Activated CD4-positive, alpha-beta memory T cell treated with anti-CD3 and anti-CD28 coated beads for 36 hours (primary cell): ENCODE results near the gene NISCH. TPM values are rescaled to one million over a fixed set of nuclear protein-coding genes. Genes with fewer than 3 reads are reported as not detected.

ENCODE experiments used
- CTCF ChIA-PET: fragments of 350-600 bp; sonication (Branson Sonifier 250); formaldehyde crosslinking; loops from one replicate; lab custom pipeline; 2021; ENCODE audit warnings: antibody characterized with exemption, inconsistent platforms; lab: Charles Lee
- POLR2A ChIA-PET: fragments of 350-600 bp; sonication (Branson Sonifier 250); formaldehyde crosslinking; loops from one replicate; lab custom pipeline; 2021; ENCODE audit warnings: antibody characterized with exemption; lab: Charles Lee
- DNase-seq: peaks from one replicate; pipeline ENCODE4 v3.0.0-alpha.2; 2020
- H3K27ac Mint-ChIP-seq: one replicate; pipeline ENCODE4 v1.8.0; 2021; ENCODE audit warnings: mixed read lengths
- H3K27me3 Mint-ChIP-seq: one replicate; pipeline ENCODE4 v1.8.0; 2021; ENCODE audit warnings: mixed read lengths
- H3K36me3 Mint-ChIP-seq: one replicate; pipeline ENCODE4 v1.8.0; 2021; ENCODE audit warnings: mixed read lengths
- H3K4me1 Mint-ChIP-seq: one replicate; pipeline ENCODE4 v1.8.0; 2021; ENCODE audit warnings: low read depth, mixed read lengths
- H3K4me3 Mint-ChIP-seq: one replicate; pipeline ENCODE4 v1.8.0; 2021; ENCODE audit warnings: mild to moderate bottlenecking, mixed read lengths
- H3K9me3 Mint-ChIP-seq: one replicate; pipeline ENCODE4 v1.8.0; 2021; ENCODE audit warnings: mixed read lengths
- intact Hi-C: fragments of 100-400 bp; cut with micrococcal nuclease; formaldehyde crosslinking; loops from one replicate; pipeline ENCODE4 v1.15.1; 2023
- total RNA-seq, 2 experiments: library from RNA; stranded (reverse); gene quantifications; one replicate each; pipeline ENCODE4 v1.2.3, GENCODE V29; 2021

NISCH gene
- total RNA-seq, 2 experiments from 2014 or later, result 50.8 to 60.2 TPM

DNA sequence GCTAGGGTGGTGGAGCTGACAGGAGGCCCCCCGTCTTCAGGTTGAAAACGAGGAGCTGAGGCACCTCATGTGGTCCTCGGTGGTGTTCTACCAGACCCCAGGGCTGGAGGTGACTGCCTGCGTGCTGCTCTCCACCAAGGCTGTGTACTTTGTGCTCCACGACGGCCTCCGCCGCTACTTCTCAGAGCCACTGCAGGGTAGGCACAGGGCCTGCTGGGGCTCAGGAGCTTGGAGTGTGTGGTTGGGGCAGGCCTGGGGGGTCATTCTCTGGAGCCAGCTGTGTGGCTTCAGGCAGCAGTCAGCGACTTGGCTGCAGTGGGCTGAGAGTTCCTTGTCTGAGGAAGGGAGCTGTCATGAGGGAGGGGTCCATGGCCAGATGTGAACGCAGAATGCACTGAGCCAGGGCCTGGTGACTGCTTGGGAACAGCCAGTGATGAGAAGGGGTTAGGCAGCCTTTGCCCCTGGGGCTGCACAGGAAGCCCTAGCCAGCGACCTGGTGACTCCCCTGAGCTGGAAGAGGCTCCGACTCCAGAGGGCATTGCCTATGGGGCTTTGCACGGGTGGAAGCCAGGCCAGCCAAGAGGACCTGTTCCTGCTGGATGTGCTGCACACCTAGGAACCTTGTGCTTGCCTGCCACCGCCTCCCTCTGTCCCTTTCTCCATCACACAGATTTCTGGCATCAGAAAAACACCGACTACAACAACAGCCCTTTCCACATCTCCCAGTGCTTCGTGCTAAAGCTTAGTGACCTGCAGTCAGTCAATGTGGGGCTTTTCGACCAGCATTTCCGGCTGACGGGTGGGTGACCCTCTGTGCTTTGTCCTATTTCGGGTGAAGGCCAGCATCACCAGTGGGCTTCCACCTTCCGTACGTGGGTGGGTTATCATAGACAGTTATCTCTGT is 34.9 kb downstream of the NISCH start:
- POLR2A ChIA-PET, result no interaction called here
- peaks cover 33% of the 10 kb centered on the region for H3K36me3 Mint-ChIP-seq

GRCh38 chr3:52490939-52491526 is 35.6 kb downstream of the NISCH start:
- intact Hi-C loops, result no loop called here
- Mint-ChIP-seq H3K36me3 (peaks cover 28% of the 10 kb centered on the region), H3K4me1 (no peaks in the 10 kb centered on the region), H3K27ac (no peak overlapping the region), H3K9me3 (no peaks in the 10 kb centered on the region), H3K4me3 (no peak overlapping the region), H3K27me3 (no peaks in the 10 kb centered on the region)
- POLR2A ChIA-PET, result no interaction called here
- no peak for DNase-seq
- CTCF ChIA-PET, result no interaction called here

More for the DNA sequence above, 34.9 kb downstream of the NISCH start:
- Mint-ChIP-seq H3K27me3 (no peaks in the 10 kb centered on the region), H3K4me1 (no peaks in the 10 kb centered on the region), H3K4me3 (no peak overlapping the region), H3K27ac (no peak overlapping the region), H3K9me3 (no peaks in the 10 kb centered on the region)
- DNase-seq, result no peak
- CTCF ChIA-PET, result no interaction called here
- intact Hi-C loops, result no loop called here

GRCh38 chr3:52492059-52492458 is 36.7 kb downstream of the NISCH start:
- no peak overlapping the region for H3K4me3 Mint-ChIP-seq
- POLR2A ChIA-PET, result no interaction called here
- no peaks in the 10 kb centered on the region for H3K9me3 Mint-ChIP-seq
- H3K4me1 Mint-ChIP-seq, result no peaks in the 10 kb centered on the region
- intact Hi-C loops, result no loop called here
- peaks cover 28% of the 10 kb centered on the region for H3K36me3 Mint-ChIP-seq
- H3K27me3 Mint-ChIP-seq, result no peaks in the 10 kb centered on the region
- no peak overlapping the region for H3K27ac Mint-ChIP-seq
- DNase-seq, result no peak
- CTCF ChIA-PET, result no interaction called here

- Mint-ChIP-seq H3K27ac (no peak overlapping the region), H3K9me3 (no peaks in the 10 kb centered on the region), H3K27me3 (no peaks in the 10 kb centered on the region), H3K36me3 (peaks cover 22% of the 10 kb centered on the region), H3K4me1 (no peaks in the 10 kb centered on the region), H3K4me3 (no peak overlapping the region)
- no peak for DNase-seq
- ChIA-PET CTCF (no interaction called here), POLR2A (no interaction called here)
- intact Hi-C loops, result no loop called here
These were observed 38.0 kb downstream of the NISCH start for GRCh38 chr3:52493232-52494017.

- peaks cover 18% of the 10 kb centered on the region for H3K36me3 Mint-ChIP-seq
- CTCF ChIA-PET, result no interaction called here
- H3K27me3 Mint-ChIP-seq, result no peaks in the 10 kb centered on the region
- POLR2A ChIA-PET, result no interaction called here
- intact Hi-C loops, result no loop called here
- H3K4me1 Mint-ChIP-seq, result no peaks in the 10 kb centered on the region
- H3K9me3 Mint-ChIP-seq, result no peaks in the 10 kb centered on the region
- H3K27ac Mint-ChIP-seq, result no peak overlapping the region
- H3K4me3 Mint-ChIP-seq, result no peak overlapping the region
- DNase-seq, result no peak
These were observed 39.0 kb downstream of the NISCH start for GRCh38 chr3:52494445-52494844.

- CTCF ChIA-PET, result no interaction called here
- intact Hi-C loops, result no loop called here
These were observed 39.6 kb downstream of the NISCH start, which contains the start of gene STAB1 for GRCh38 chr3:52494886-52495495. Gene STAB1, plus strand, starts transcription at chr3:52495338. Its CDS starts 76 bp downstream, at chr3:52495414.

DNA sequence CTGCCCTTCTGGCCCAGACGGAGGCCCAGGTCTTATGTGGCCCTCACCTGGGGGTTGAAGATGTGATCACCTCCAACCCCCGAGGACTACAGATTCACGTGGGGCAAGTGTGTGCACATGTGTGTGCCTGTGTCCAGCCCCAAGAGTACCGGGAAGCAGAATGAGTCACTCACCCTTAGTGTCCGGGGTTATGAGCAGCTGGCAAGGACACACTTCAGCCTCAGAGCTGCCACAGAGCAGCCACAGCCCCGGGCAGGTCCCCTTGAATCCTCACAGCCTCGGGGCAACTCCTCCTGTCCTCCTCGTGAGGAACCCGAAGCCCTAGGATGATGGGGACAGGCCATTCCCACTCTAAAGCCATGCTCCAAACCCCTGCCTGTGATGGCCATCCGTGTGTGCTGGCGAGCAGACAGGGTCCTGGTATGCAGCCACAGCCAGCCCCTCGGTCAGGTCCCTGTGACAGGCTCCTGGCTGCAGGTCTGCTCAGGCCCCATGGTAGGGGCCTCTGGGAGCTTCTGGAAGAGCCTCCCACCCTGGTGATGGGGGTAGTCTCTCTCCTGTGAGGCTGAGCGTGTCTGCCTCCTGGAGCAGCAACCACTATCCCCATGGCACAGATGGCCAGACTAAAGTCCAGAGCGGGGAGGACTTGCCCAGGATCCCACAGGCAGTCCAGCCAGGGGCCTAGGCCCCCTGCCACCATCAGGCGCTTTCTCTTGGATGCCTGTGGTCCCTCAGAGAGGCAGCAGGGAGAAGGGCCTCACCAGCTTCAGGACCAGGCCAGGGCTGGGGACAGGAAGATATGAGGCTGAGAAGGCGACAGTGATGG is 40.6 kb downstream of the NISCH start:
- Mint-ChIP-seq H3K4me3 (no peak overlapping the region), H3K4me1 (no peaks in the 10 kb centered on the region), H3K9me3 (no peaks in the 10 kb centered on the region), H3K36me3 (peaks cover 14% of the 10 kb centered on the region), H3K27ac (no peak overlapping the region), H3K27me3 (no peaks in the 10 kb centered on the region)
- intact Hi-C loops, result no loop called here
- POLR2A ChIA-PET, result no interaction called here
- CTCF ChIA-PET, result no interaction called here
- DNase-seq, result no peak

More at GRCh38 chr3:52494886-52495495, 39.6 kb downstream of the NISCH start, which contains the start of gene STAB1:
- no peaks in the 10 kb centered on the region for H3K27me3 Mint-ChIP-seq
- DNase-seq, result no peak
- no peaks in the 10 kb centered on the region for H3K9me3 Mint-ChIP-seq
- no peak within 1 kb of the TSS for H3K4me3 Mint-ChIP-seq
- peaks cover 18% of the 10 kb centered on the region for H3K36me3 Mint-ChIP-seq
- no peaks in the 10 kb centered on the region for H3K4me1 Mint-ChIP-seq
- no peak within 1 kb of the TSS for H3K27ac Mint-ChIP-seq
- POLR2A ChIA-PET, result no interaction called here

DNA sequence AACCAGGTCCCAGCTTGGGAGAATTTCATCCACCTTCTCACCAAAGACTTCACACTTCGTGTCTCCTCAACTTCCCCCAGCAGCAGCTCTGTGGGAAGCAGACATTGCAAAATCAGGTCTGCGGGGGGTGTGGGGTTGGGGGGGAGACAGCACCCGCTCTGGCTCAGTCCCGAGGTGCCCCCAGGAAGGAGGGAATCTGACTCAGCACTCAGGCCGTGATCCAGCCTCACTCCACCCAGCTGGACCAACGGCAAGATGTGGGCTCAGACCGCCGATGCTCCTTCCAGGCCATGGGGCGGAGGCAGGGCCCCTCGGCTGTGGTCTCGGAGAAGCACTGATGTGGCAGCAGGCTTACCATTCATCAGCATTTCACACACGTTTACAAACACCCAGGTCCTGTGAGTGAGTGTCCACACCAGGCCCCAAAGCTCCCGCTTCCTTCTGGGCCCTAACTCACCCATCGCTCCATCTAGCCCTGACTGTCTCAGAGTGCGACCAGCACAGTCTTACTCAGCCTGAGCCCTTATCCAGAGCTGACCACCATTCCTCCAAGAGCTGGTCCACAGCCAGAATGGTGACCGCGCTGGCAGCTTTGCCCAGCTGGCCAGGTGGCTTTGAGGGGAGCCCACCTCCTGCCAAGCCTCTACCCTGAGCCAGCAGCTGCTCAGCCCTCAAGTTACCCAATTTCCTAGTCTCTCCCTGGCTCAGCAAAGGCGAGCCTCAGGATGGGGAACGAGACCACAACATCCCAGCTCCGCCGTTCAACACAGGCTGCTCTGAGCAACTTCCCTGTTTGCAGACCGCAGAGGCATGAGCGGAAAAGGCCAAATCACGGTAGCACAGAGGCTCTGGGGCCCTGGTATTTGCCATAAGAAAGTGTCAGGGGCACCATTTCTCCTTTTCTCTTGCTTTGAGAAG is 43.0 kb downstream of the NISCH start:
- no peak overlapping the region for H3K4me3 Mint-ChIP-seq
- CTCF ChIA-PET, result interaction anchor here (0.5 to 1.4 kb wide), 3 partner anchors 16 to 92 kb away, joined by 3 to 4 read pairs (median 3); no protein-coding TSS in a partner anchor
- no peaks in the 10 kb centered on the region for H3K9me3 Mint-ChIP-seq
- POLR2A ChIA-PET, result no interaction called here
- H3K27me3 Mint-ChIP-seq, result no peaks in the 10 kb centered on the region
- intact Hi-C loops, result no loop called here
- H3K36me3 Mint-ChIP-seq, result no peaks in the 10 kb centered on the region
- no peak overlapping the region for H3K27ac Mint-ChIP-seq
- H3K4me1 Mint-ChIP-seq, result no peaks in the 10 kb centered on the region
- DNase-seq, result no peak

DNA sequence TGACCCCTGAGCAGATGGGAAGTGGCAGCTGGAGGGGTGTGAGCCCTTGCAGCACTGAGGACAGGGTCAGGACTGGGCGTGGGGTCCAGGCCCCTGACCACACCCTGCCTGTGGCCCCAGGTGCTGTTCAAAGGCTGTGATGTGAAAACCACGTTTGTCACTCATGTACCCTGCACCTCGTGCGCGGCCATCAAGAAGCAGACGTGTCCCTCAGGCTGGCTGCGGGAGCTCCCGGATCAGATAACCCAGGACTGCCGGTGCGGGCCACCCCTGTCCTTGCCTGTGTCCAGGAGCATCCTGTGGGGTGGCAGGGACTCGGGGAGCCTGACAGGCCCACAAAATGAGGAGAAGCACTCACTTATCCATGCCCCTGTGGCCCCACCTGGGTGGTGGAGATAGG is 45.6 kb downstream of the NISCH start:
- Mint-ChIP-seq H3K27ac (no peak overlapping the region), H3K36me3 (no peaks in the 10 kb centered on the region), H3K27me3 (no peaks in the 10 kb centered on the region), H3K4me3 (no peak overlapping the region), H3K9me3 (no peaks in the 10 kb centered on the region), H3K4me1 (no peaks in the 10 kb centered on the region)
- CTCF ChIA-PET, result no interaction called here
- intact Hi-C loops, result no loop called here
- POLR2A ChIA-PET, result no interaction called here
- no peak for DNase-seq

DNA sequence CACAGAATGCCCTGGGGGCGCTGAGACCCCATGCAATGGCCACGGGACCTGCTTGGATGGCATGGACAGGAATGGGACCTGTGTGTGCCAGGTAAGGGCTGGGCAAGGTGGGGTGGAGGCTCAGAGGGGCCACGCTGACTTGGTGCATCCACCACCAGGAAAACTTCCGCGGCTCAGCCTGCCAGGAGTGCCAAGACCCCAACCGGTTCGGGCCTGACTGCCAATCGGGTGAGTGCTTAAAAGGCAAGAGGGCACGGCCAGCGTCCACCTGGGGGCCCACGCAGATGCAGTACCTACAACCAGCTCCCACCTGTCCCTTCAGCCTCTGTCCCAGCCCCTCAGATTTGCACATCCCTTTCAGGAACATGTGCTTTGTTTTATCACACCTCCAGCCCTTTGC is 46.6 kb downstream of the NISCH start:
- Mint-ChIP-seq H3K4me3 (no peak overlapping the region), H3K4me1 (no peaks in the 10 kb centered on the region), H3K27me3 (no peaks in the 10 kb centered on the region), H3K36me3 (no peaks in the 10 kb centered on the region), H3K27ac (no peak overlapping the region), H3K9me3 (no peaks in the 10 kb centered on the region)
- ChIA-PET CTCF (no interaction called here), POLR2A (no interaction called here)
- intact Hi-C loops, result no loop called here
- DNase-seq, result no peak
